Natural killer cell (primary cell): ENCODE data around the gene FAM181A. TPM values are rescaled to one million over a fixed set of nuclear protein-coding genes. Genes with fewer than 3 reads are reported as not detected.
A peak's percentile ranks its signal among the peaks of the same experiment; 100 is the strongest.

Experiments used
- ATAC-seq, 3 donors: fragments of 150-1000 bp in 2 of 3; fragments of 200-7000 bp in 1 of 3; cut with Tn5 transposase; 1 replicate in 1 of 3; 2 replicates in 2 of 3; pipeline ENCODE4 v1.10.0; 2021; ENCODE audit warnings: mild to moderate bottlenecking in 2 of 3, moderate library complexity in 2 of 3
- DNase-seq, 2 donors: peaks; one replicate each; pipeline versions ENCODE4 v3.0.0 to v3.0.0-alpha.2; 2013 to 2021; ENCODE audit warnings: mixed read lengths in 1 of 2
- H3K27ac ChIP-seq: one replicate; pipeline ENCODE4 v1.5.1; 2013; ENCODE audit warnings: mild to moderate bottlenecking, low read length
- H3K27me3 ChIP-seq: one replicate; pipeline ENCODE4 v1.6.1; 2013; ENCODE audit warnings: low read length; ENCODE audit not compliant: control insufficient read depth, insufficient read depth
- H3K36me3 ChIP-seq: one replicate; pipeline ENCODE4 v1.6.1; 2013; ENCODE audit warnings: low read length; ENCODE audit not compliant: control insufficient read depth, insufficient read depth
- H3K4me1 ChIP-seq: one replicate; pipeline ENCODE4 v1.6.1; 2013; ENCODE audit warnings: low read length; ENCODE audit not compliant: control insufficient read depth, insufficient read depth
- H3K4me3 ChIP-seq: one replicate; pipeline ENCODE4 v1.5.1; 2013; ENCODE audit warnings: low read length
- H3K9me3 ChIP-seq: one replicate; pipeline ENCODE4 v1.6.1; 2013; ENCODE audit warnings: low read length; ENCODE audit not compliant: control insufficient read depth, insufficient read depth
- H3K27ac Mint-ChIP-seq, 2 donors: one replicate each; pipeline ENCODE4 v1.8.0; 2022; ENCODE audit warnings: mild to moderate bottlenecking in 2 of 2, mixed read lengths in 2 of 2, moderate library complexity in 1 of 2
- H3K27me3 Mint-ChIP-seq, 2 donors: one replicate each; pipeline ENCODE4 v1.8.0; 2022; ENCODE audit warnings: low read depth in 2 of 2, mixed read lengths in 2 of 2
- H3K36me3 Mint-ChIP-seq: one replicate; pipeline ENCODE4 v1.8.0; 2022; ENCODE audit warnings: mixed read lengths
- H3K4me1 Mint-ChIP-seq, 2 donors: one replicate each; pipeline ENCODE4 v1.8.0; 2022; ENCODE audit warnings: mixed read lengths in 2 of 2
- H3K4me3 Mint-ChIP-seq: one replicate; pipeline ENCODE4 v1.8.0; 2022; ENCODE audit warnings: mild to moderate bottlenecking, moderate library complexity, mixed read lengths
- H3K9me3 Mint-ChIP-seq, 2 donors: one replicate each; pipeline ENCODE4 v1.8.0; 2022; ENCODE audit warnings: mixed read lengths in 2 of 2
- WGBS: methylation state at CpG from one replicate; pipeline ENCODE4 v1.1.7; 2013; ENCODE audit warnings: missing lambda C conversion rate; ENCODE audit not compliant: insufficient coverage; 5-methylcytosine and 5-hydroxymethylcytosine counted together
- intact Hi-C: fragments of 100-400 bp; cut with micrococcal nuclease; formaldehyde crosslinking; loops from one replicate; pipeline ENCODE4 v1.14.2; 2022
- total RNA-seq, 4 donors: library from RNA; stranded (reverse); fragments of 120-200 nt in 1 of 4; gene quantifications; one replicate each; pipeline versions ENCODE4 v1.2.3 to v1.2.4, GENCODE V29; 2013 to 2022
- TF ChIP-seq, protein P1 (sequence below): fragments of 200-600 bp; IDR thresholded peaks from one replicate; pipeline ENCODE4 v1.8.0; 2022; ENCODE audit warnings: antibody characterized with exemption

The FAM181A gene
- total RNA-seq, 3 donors from 2014 or later (not counting 1 experiment from before 2014, with no cell fraction given): not detected

DNA sequence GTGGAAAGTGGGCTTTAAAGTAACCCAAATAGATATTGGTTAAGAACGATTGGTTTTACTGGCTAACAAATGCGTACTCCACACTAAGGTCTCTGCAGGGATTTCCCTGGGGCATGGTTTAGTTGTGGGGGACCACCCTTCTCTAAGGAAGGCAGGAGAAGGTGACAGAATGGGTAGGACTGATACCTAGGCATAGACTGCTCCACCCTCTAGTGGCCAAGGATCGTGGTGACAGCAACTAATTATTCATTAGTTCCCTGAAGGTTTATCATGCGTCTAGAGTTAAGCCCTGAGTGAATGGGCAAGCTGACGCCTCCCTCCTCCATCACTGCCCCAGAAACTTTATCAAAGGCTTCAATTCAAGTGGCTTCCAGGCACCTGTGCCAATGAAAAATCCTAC lies 9.1 kb downstream of the FAM181A start:
- no peak overlapping the region for H3K27ac ChIP-seq
- no peaks in the 10 kb centered on the region for H3K9me3 ChIP-seq
- no peak overlapping the region for H3K4me3 ChIP-seq
- WGBS: 50% methylated on average over 5 of the region's 5 CpGs
- H3K4me3 Mint-ChIP-seq: no peak overlapping the region
- intact Hi-C loops: no loop called here
- no peak overlapping the region for H3K27ac Mint-ChIP-seq
- ATAC-seq (no peak), DNase-seq (peak in 1 of 2 donors; percentile 50)
- TF ChIP-seq, protein P1, sequence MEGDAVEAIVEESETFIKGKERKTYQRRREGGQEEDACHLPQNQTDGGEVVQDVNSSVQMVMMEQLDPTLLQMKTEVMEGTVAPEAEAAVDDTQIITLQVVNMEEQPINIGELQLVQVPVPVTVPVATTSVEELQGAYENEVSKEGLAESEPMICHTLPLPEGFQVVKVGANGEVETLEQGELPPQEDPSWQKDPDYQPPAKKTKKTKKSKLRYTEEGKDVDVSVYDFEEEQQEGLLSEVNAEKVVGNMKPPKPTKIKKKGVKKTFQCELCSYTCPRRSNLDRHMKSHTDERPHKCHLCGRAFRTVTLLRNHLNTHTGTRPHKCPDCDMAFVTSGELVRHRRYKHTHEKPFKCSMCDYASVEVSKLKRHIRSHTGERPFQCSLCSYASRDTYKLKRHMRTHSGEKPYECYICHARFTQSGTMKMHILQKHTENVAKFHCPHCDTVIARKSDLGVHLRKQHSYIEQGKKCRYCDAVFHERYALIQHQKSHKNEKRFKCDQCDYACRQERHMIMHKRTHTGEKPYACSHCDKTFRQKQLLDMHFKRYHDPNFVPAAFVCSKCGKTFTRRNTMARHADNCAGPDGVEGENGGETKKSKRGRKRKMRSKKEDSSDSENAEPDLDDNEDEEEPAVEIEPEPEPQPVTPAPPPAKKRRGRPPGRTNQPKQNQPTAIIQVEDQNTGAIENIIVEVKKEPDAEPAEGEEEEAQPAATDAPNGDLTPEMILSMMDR: no peak
- H3K36me3 Mint-ChIP-seq: no peaks in the 10 kb centered on the region
- H3K27me3 ChIP-seq: no peaks in the 10 kb centered on the region
- H3K27me3 Mint-ChIP-seq: no peaks in the 10 kb centered on the region
- no peaks in the 10 kb centered on the region for H3K36me3 ChIP-seq
- peaks cover 0 to 5% of the 10 kb centered on the region in 2 donors for H3K4me1 Mint-ChIP-seq
- H3K9me3 Mint-ChIP-seq: no peaks in the 10 kb centered on the region
- H3K4me1 ChIP-seq: peaks cover 13% of the 10 kb centered on the region

DNA sequence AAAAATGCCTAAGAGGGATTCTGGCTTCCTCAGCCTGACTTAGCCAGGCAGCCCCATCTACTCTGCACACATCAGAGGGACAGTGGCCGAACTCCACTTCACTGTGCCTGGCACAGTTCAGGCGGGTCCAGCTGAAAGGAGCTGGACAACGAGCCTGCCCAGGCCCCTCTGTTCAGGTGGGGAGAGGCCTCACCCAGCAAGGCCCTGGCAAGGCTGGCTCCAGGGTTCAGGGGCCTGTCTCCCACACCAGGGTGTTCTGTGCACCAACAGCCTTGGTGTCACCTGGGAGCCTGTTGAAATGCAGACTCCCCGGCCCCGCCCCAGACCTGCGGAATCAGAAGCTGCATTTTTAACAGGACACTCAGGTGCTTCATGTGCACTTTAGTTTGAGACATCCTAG lies 9.8 kb downstream of the FAM181A start:
- H3K9me3 Mint-ChIP-seq: no peaks in the 10 kb centered on the region
- no peaks in the 10 kb centered on the region for H3K36me3 Mint-ChIP-seq
- H3K4me1 ChIP-seq: peaks cover 13% of the 10 kb centered on the region
- WGBS: 98% methylated on average over 6 of the region's 6 CpGs
- H3K4me3 ChIP-seq: no peak overlapping the region
- H3K27ac Mint-ChIP-seq: no peak overlapping the region
- intact Hi-C loops: no loop called here
- H3K27me3 Mint-ChIP-seq: no peaks in the 10 kb centered on the region
- H3K4me3 Mint-ChIP-seq: no peak overlapping the region
- no peaks in the 10 kb centered on the region for H3K27me3 ChIP-seq
- TF ChIP-seq, protein P1: no peak
- DNase-seq (no peak), ATAC-seq (no peak)
- H3K27ac ChIP-seq: no peak overlapping the region
- no peaks in the 10 kb centered on the region for H3K36me3 ChIP-seq
- H3K9me3 ChIP-seq: no peaks in the 10 kb centered on the region
- peaks cover 0 to 5% of the 10 kb centered on the region in 2 donors for H3K4me1 Mint-ChIP-seq

DNA sequence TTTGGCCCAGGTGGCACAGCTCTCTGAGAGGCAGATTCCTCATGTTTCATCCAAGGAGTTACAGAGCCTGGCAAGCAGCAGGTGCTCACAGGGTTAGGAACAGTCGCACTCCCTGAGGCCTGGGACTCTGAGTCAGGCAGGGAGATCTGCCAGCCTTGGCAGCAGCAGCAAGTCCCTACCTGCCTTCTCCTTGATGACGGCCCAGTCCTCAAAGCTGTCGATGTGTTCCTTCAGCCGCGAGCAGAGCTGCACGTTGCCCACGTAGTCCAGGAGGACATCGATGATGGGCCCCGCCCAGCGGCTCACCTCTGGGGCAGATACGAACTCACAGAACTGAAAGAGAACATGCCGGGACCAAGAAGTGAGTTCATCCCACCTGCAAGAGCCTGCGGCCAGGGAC lies 10.4 kb downstream of the FAM181A start:
- ATAC-seq: no peak
- DNase-seq: no peak

More for the DNA sequence above, 10.4 kb downstream of the FAM181A start:
- no peaks in the 10 kb centered on the region for H3K36me3 ChIP-seq
- no peaks in the 10 kb centered on the region for H3K9me3 ChIP-seq
- TF ChIP-seq, protein P1: no peak
- Mint-ChIP-seq H3K4me3 (peak overlapping the region; percentile 49), H3K9me3 (no peaks in the 10 kb centered on the region), H3K27me3 (no peaks in the 10 kb centered on the region), H3K4me1 (peaks cover 0 to 5% of the 10 kb centered on the region in 2 donors), H3K36me3 (no peaks in the 10 kb centered on the region), H3K27ac (no peak overlapping the region)
- H3K4me1 ChIP-seq: peaks cover 13% of the 10 kb centered on the region
- WGBS: 95% methylated on average over 13 of the region's 13 CpGs
- intact Hi-C loops: no loop called here
- no peak overlapping the region for H3K4me3 ChIP-seq
- no peaks in the 10 kb centered on the region for H3K27me3 ChIP-seq
- H3K27ac ChIP-seq: no peak overlapping the region
